HepG2 (cell line): ENCODE data around the gene FAM193A. TPM values are rescaled to one million over a fixed set of nuclear protein-coding genes. Genes with fewer than 3 reads are reported as not detected.

Source experiments
- ARHGAP35 ChIP-seq: sonication (generic); formaldehyde crosslinking; IDR thresholded peaks from 2 replicates; pipeline ENCODE4 v1.9.0; 2022; ENCODE audit warnings: mild to moderate bottlenecking, inconsistent platforms, moderate library complexity, missing genetic modification reagents, borderline replicate concordance
- ARNT ChIP-seq: fragments of 450-650 bp; IDR thresholded peaks from 2 replicates; pipeline ENCODE4 v1.6.1; 2017
- CENPX ChIP-seq: sonication (generic); formaldehyde crosslinking; IDR thresholded peaks from 2 replicates; pipeline ENCODE4 v1.9.0; 2021; ENCODE audit warnings: mild to moderate bottlenecking, missing genetic modification reagents, moderate library complexity
- FOSL1 ChIP-seq: sonication (generic); formaldehyde crosslinking; IDR thresholded peaks from 2 replicates; pipeline ENCODE4 v1.9.0; 2021; ENCODE audit warnings: missing genetic modification reagents, borderline replicate concordance
- ISL2 ChIP-seq: sonication (generic); formaldehyde crosslinking; IDR thresholded peaks from 2 replicates; pipeline ENCODE4 v1.5.0; 2020; ENCODE audit warnings: missing genetic modification reagents
- MTF1 ChIP-seq: sonication (generic); formaldehyde crosslinking; IDR thresholded peaks from 2 replicates; pipeline ENCODE4 v1.5.0; 2020; ENCODE audit warnings: missing genetic modification reagents
- NFIC ChIP-seq: IDR thresholded peaks from 2 replicates; pipeline ENCODE4 v1.6.1; 2012; ENCODE audit warnings: mild to moderate bottlenecking, low read length, inconsistent platforms
- NKX3-1 ChIP-seq: sonication (generic); formaldehyde crosslinking; IDR thresholded peaks from 2 replicates; pipeline ENCODE4 v1.5.0; 2020; ENCODE audit warnings: missing genetic modification reagents
- PTBP1 ChIP-seq: fragments of 200-400 bp; formaldehyde crosslinking; IDR thresholded peaks from 2 replicates; pipeline ENCODE4 v1.6.1; 2018; ENCODE audit warnings: low read length, low read depth; ENCODE audit not compliant: poor library complexity, severe bottlenecking
- SRF ChIP-seq: IDR thresholded peaks from 2 replicates; pipeline ENCODE4 v1.6.1; 2011; ENCODE audit warnings: mild to moderate bottlenecking, low read depth, low read length, moderate library complexity
- TAF1 ChIP-seq: sonication (generic); formaldehyde crosslinking; IDR thresholded peaks from 2 replicates; pipeline ENCODE4 v1.4.0; 2020; ENCODE audit warnings: missing genetic modification reagents
- ZFP36 ChIP-seq: fragments of 150-350 bp; IDR thresholded peaks from 2 replicates; pipeline ENCODE4 v1.6.1; 2018; ENCODE audit warnings: borderline replicate concordance, low read length, low read depth; ENCODE audit not compliant: partially characterized antibody
- ZFP90 ChIP-seq: sonication (generic); formaldehyde crosslinking; IDR thresholded peaks from 2 replicates; pipeline ENCODE4 v1.8.0; 2022; ENCODE audit warnings: missing genetic modification reagents, mild to moderate bottlenecking, inconsistent platforms, borderline replicate concordance
- ZNF282 ChIP-seq: fragments of 450-650 bp; IDR thresholded peaks from 2 replicates; pipeline ENCODE4 v1.6.1; 2018; ENCODE audit not compliant: partially characterized antibody
- ZNF33A ChIP-seq: sonication (generic); formaldehyde crosslinking; IDR thresholded peaks from 2 replicates; pipeline ENCODE4 v1.5.1; 2020; ENCODE audit warnings: missing genetic modification reagents, mild to moderate bottlenecking, moderate library complexity, borderline replicate concordance
- ZNF629 ChIP-seq: sonication (generic); formaldehyde crosslinking; conservative IDR thresholded peaks from 2 replicates; pipeline ENCODE4 v1.5.0; 2020; ENCODE audit warnings: missing genetic modification reagents
- ZNF670 ChIP-seq: sonication (generic); formaldehyde crosslinking; IDR thresholded peaks from 2 replicates; pipeline ENCODE4 v1.8.0; 2022; ENCODE audit warnings: mild to moderate bottlenecking, missing genetic modification reagents, borderline replicate concordance
- ZNF768 ChIP-seq: sonication (generic); formaldehyde crosslinking; IDR thresholded peaks from 2 replicates; pipeline ENCODE4 v1.4.0; 2020; ENCODE audit warnings: missing genetic modification reagents
- ZSCAN12 ChIP-seq: sonication (generic); formaldehyde crosslinking; IDR thresholded peaks from 2 replicates; pipeline ENCODE4 v1.9.0; 2021; ENCODE audit warnings: mild to moderate bottlenecking, missing genetic modification reagents
- polyA plus RNA-seq, 8 experiments: library from polyadenylated mRNA; depleted of rRNA in 3 of 8; stranded (reverse) in 7 of 8; unstranded in 1 of 8; fragments of >200 nt; fragmentation: Illumina TruSeq in 4 of 8; extraction: Trizol in 4 of 8; gene quantifications; 2 replicates each; pipeline versions ENCODE4 v1.2.1 to v1.2.3, GENCODE V29; 2011 to 2016; ENCODE audit warnings: low read depth in 4 of 8, missing spikeins in 1 of 8, mixed read lengths in 1 of 8; ENCODE audit not compliant: insufficient read depth in 1 of 8
- total RNA-seq, 5 experiments: library from RNA; depleted of rRNA; stranded (reverse); fragments of >200 nt; fragmentation: Illumina TruSeq; extraction: Trizol; gene quantifications; 2 replicates each; pipeline ENCODE4 v1.2.3, GENCODE V29; 2016; ENCODE audit warnings: low read depth in 1 of 5
- TF ChIP-seq, protein P1 (sequence below): sonication (generic); formaldehyde crosslinking; IDR thresholded peaks from 2 replicates; pipeline ENCODE4 v1.4.0; 2020; ENCODE audit warnings: missing genetic modification reagents, borderline replicate concordance
- TF ChIP-seq, protein P2 (sequence below): sonication (generic); formaldehyde crosslinking; IDR thresholded peaks from 2 replicates; pipeline ENCODE4 v1.5.1; 2020; ENCODE audit warnings: mild to moderate bottlenecking, missing genetic modification reagents, moderate library complexity
- TF ChIP-seq, protein P3 (sequence below): IDR thresholded peaks from 2 replicates; pipeline ENCODE4 v1.6.1; 2016; ENCODE audit warnings: low read depth, borderline replicate concordance

The FAM193A gene
- total and polyA plus RNA-seq, 2 of the 13 experiments (the other 11 are each of a cell fraction or from before 2014, with no cell fraction given) = 5.7 to 8.7 TPM

DNA sequence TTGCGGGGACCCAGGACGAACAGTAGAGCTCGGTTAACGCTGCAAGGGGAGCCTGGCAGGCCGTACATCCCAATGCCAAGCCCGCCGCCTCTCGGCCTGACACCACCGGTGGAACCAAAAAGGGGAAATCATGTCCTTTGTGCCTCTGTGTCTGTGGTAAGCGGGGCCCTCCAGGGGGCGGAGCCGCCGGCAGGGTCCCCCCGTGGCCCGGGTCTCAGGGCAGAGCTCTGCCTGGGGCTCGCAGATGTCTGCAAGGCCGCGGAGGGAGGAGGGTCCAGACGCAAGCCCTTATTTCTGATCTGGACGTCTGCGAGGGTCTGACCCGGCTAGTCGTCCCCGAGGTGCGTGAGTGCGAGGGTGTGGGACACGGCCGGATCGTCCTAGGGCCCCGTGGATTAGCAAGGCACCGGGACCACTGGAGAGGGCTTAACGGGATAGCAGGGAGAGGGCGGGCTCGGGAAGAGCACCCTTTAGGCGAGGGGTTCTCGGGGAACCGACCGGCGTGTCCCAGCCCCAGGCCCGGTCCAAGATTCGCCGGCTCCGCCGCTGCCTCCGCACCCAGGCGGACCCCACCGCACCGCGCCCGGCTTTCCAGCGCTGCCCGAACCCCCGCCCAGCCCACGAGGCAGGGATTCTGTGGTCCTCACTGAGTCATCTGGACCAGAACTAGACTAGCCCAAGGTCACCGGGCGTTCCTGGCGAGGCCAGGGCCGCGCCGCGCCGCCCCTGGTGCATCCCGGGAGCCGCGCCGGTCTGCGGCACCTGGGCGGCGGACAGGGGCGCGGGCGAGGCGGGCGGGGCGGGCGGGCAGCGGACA lies 863 bp upstream of the FAM193A start (continued):
- TF ChIP-seq, protein P1, sequence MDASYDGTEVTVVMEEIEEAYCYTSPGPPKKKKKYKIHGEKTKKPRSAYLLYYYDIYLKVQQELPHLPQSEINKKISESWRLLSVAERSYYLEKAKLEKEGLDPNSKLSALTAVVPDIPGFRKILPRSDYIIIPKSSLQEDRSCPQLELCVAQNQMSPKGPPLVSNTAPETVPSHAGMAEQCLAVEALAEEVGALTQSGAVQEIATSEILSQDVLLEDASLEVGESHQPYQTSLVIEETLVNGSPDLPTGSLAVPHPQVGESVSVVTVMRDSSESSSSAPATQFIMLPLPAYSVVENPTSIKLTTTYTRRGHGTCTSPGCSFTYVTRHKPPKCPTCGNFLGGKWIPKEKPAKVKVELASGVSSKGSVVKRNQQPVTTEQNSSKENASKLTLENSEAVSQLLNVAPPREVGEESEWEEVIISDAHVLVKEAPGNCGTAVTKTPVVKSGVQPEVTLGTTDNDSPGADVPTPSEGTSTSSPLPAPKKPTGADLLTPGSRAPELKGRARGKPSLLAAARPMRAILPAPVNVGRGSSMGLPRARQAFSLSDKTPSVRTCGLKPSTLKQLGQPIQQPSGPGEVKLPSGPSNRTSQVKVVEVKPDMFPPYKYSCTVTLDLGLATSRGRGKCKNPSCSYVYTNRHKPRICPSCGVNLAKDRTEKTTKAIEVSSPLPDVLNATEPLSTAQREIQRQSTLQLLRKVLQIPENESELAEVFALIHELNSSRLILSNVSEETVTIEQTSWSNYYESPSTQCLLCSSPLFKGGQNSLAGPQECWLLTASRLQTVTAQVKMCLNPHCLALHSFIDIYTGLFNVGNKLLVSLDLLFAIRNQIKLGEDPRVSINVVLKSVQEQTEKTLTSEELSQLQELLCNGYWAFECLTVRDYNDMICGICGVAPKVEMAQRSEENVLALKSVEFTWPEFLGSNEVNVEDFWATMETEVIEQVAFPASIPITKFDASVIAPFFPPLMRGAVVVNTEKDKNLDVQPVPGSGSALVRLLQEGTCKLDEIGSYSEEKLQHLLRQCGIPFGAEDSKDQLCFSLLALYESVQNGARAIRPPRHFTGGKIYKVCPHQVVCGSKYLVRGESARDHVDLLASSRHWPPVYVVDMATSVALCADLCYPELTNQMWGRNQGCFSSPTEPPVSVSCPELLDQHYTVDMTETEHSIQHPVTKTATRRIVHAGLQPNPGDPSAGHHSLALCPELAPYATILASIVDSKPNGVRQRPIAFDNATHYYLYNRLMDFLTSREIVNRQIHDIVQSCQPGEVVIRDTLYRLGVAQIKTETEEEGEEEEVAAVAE = no peak; the same call in 1 of the 2 replicates
- TF ChIP-seq ZSCAN12 (CRISPR knock-in tag) = no peak
- no peak for TF ChIP-seq ZFP90 (CRISPR knock-in tag)
- no peak; the same call in 1 of the 2 replicates for TF ChIP-seq ZNF670
- TF ChIP-seq ZNF282 = no peak
- no peak for TF ChIP-seq FOSL1 (CRISPR knock-in tag)
- TF ChIP-seq ZNF33A = no peak
- TF ChIP-seq TAF1 (CRISPR knock-in tag) = peak; percentile 83
- no peak for TF ChIP-seq ZFP36
- no peak for TF ChIP-seq MTF1 (CRISPR knock-in tag)
- no peak for TF ChIP-seq CENPX (CRISPR knock-in tag)
- TF ChIP-seq ARNT = no peak
- TF ChIP-seq, protein P2, sequence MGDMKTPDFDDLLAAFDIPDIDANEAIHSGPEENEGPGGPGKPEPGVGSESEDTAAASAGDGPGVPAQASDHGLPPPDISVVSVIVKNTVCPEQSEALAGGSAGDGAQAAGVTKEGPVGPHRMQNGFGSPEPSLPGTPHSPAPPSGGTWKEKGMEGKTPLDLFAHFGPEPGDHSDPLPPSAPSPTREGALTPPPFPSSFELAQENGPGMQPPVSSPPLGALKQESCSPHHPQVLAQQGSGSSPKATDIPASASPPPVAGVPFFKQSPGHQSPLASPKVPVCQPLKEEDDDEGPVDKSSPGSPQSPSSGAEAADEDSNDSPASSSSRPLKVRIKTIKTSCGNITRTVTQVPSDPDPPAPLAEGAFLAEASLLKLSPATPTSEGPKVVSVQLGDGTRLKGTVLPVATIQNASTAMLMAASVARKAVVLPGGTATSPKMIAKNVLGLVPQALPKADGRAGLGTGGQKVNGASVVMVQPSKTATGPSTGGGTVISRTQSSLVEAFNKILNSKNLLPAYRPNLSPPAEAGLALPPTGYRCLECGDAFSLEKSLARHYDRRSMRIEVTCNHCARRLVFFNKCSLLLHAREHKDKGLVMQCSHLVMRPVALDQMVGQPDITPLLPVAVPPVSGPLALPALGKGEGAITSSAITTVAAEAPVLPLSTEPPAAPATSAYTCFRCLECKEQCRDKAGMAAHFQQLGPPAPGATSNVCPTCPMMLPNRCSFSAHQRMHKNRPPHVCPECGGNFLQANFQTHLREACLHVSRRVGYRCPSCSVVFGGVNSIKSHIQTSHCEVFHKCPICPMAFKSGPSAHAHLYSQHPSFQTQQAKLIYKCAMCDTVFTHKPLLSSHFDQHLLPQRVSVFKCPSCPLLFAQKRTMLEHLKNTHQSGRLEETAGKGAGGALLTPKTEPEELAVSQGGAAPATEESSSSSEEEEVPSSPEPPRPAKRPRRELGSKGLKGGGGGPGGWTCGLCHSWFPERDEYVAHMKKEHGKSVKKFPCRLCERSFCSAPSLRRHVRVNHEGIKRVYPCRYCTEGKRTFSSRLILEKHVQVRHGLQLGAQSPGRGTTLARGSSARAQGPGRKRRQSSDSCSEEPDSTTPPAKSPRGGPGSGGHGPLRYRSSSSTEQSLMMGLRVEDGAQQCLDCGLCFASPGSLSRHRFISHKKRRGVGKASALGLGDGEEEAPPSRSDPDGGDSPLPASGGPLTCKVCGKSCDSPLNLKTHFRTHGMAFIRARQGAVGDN (CRISPR knock-in tag) = peak; percentile 72
- no peak for TF ChIP-seq SRF
- no peak; the same call in 1 of the 2 replicates for TF ChIP-seq ARHGAP35
- TF ChIP-seq ZNF629 = no peak
- no peak for TF ChIP-seq NFIC
- no peak for TF ChIP-seq PTBP1
- TF ChIP-seq, protein P3, sequence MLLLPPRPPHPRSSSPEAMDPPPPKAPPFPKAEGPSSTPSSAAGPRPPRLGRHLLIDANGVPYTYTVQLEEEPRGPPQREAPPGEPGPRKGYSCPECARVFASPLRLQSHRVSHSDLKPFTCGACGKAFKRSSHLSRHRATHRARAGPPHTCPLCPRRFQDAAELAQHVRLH (CRISPR knock-in tag) = no peak
- no peak for TF ChIP-seq NKX3-1
- no peak; the same call in 1 of the 2 replicates for TF ChIP-seq ZNF768 (CRISPR knock-in tag)
- TF ChIP-seq ISL2 (CRISPR knock-in tag) = no peak; the same call in 1 of the 2 replicates
